Measurements from ENCODE around the gene TMEM184A.

DNA sequence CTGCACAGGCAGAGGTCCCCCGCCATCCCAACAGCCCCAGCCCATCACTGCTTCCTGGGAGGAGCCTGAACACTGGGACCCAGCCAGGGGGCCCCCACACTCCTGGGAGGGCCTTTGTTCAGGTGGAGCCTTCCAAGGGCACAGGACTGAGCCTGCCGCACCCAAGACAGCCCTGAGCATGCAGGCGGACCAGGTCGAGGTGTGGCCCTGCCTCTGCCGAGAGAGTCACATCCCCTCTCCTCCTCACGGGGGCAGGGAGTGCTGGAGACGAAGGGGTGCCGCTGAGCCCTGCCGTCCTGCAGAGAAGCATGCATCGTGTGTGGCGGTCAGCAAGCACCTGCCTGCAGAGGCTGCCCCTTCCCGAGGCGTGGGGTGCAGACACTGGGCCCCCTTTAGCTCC lies 32.8 kb downstream of the TMEM184A start:
- TF ChIP-seq POLR2AphosphoS5 (IDR thresholded peaks at IDR 0.05; ENCODE audit: borderline replicate concordance, low read depth, low read length) (no peak), FOXP2 (optimal IDR thresholded peaks at IDR 0.05; ENCODE audit: control extremely low read depth, extremely low read length, insufficient read depth) (no peak), EZH2 (IDR thresholded peaks at IDR 0.05) (no peak)

Data from SK-N-MC (cell line).